ES-I3 (cell line): Measurements from ENCODE around the gene AKR1B15.

Experiments
- H3K36me3 ChIP-seq: 2 replicates; pipeline ENCODE4 v1.6.1; 2013; ENCODE audit warnings: mild to moderate bottlenecking, low read length, control low read depth, moderate library complexity; ENCODE audit not compliant: insufficient read depth
- H3K4me1 ChIP-seq: 2 replicates; pipeline ENCODE4 v1.6.1; 2013; ENCODE audit warnings: mild to moderate bottlenecking, control low read depth, low read length; ENCODE audit not compliant: insufficient read depth
- H3K9ac ChIP-seq: 2 replicates; pipeline ENCODE4 v1.6.1; 2013; ENCODE audit warnings: low read depth, mild to moderate bottlenecking, low read length, moderate library complexity
- H3K9me3 ChIP-seq: 2 replicates; pipeline ENCODE4 v1.6.1; 2013; ENCODE audit warnings: mild to moderate bottlenecking, low read length, moderate library complexity; ENCODE audit not compliant: control insufficient read depth, insufficient read depth

AKR1B15 gene

DNA sequence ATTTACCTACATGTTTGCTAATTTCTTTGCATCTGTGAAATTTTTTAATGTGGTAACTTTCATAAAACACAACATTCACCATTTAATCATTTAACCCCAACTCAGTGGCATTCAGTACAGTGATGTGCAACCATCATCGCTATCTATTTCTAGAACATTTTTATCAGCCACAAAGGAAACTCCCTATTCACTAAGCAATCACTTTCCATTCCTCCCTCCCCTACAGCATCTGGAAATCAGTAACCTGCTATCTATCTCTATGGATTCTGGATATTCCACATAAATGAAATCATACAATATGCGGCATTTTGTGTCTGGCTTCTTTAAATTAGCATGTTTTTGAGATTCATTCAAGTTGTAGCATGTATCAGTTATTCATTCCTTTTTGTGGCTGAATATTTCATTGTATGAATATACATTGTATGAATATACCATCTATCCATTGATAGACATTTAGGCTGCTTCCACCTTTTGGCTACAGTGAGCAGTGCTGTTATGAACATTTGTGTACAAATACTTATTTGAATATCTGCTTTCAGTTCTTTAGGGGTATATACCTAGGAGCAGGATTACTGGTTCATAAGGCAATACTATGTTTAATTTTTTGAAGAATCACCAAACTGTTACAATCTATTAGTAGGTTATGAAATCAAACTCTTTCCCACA is 78.3 kb downstream of the AKR1B15 start:
- Histone ChIP-seq H3K9me3 (no peaks in the 10 kb centered on the region), H3K36me3 (no peaks in the 10 kb centered on the region), H3K4me1 (no peaks in the 10 kb centered on the region; the same call in 1 of the 2 replicates), H3K9ac (no peak overlapping the region)

DNA sequence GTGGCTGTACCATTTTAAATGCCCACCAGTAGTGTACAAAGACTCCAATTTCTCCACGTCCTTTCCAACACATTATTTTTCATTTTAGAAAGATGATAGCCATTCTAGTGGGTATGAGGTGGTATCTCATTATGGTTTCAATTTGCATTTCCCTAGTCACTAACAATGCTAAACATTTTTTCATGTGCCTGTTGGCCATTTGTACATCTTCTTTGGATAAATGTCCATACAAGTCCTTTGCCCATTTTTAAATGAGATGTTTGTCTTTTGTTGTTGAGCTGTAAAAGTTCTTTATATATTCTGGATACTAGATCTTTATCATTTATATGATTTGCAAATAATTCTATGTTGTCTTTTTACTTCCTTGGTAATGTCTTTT is 78.9 kb downstream of the AKR1B15 start:
- Histone ChIP-seq H3K36me3 (no peaks in the 10 kb centered on the region), H3K4me1 (no peaks in the 10 kb centered on the region; the same call in 1 of the 2 replicates), H3K9me3 (no peaks in the 10 kb centered on the region), H3K9ac (no peak overlapping the region)

DNA sequence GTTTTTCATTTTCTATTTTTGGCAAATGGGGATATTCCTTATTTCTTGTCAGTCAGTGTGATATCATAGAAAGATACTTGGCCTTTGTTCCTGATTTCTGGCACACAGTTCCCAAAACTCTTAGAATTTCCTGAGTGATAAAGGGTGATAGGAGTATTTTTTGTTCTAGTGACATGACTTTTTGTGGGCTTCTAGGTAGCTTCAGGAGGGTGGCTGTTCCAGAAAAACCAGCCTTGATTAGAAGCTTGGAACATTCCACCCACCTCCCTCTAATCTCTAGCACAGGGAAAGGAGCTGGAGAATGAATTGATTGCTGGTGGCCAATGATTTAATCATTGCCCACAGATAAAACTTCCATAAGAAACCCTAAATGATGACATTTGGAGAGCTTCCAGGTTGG is 80.5 kb downstream of the AKR1B15 start:
- Histone ChIP-seq H3K4me1 (no peaks in the 10 kb centered on the region), H3K9me3 (no peaks in the 10 kb centered on the region), H3K9ac (no peak overlapping the region), H3K36me3 (no peaks in the 10 kb centered on the region)
